Upper lobe of left lung (tissue), 6 donors: ENCODE measurements around the gene CDH12. TPM values are rescaled to one million over a fixed set of nuclear protein-coding genes. Genes with fewer than 3 reads are reported as not detected.
"Not testable (repeated sequence)": the region's sequence is repeated elsewhere in the genome, so short reads cannot be mapped to it uniquely, and the experiment has no call there.

ENCODE experiments used
- ATAC-seq, 2 donors: fragments of 200-7000 bp; cut with Tn5 transposase; one replicate each; pipeline ENCODE4 v1.9.1; 2022; ENCODE audit warnings: mild to moderate bottlenecking in 2 of 2, moderate library complexity in 2 of 2; ENCODE audit not compliant: low FRiP score in 2 of 2
- DNase-seq, 2 donors: peaks; one replicate each; pipeline ENCODE4 v3.0.0-alpha.2; 2019 to 2020
- H3K27ac ChIP-seq, 4 donors: fragments of 200-600 bp; sonication (generic); one replicate each; pipeline ENCODE4 v1.5.1; 2016 to 2019
- H3K27me3 ChIP-seq, 4 donors: fragments of 200-600 bp; sonication (generic); one replicate each; pipeline ENCODE4 v1.5.1; 2017 to 2019
- H3K36me3 ChIP-seq, 4 donors: fragments of 200-600 bp; sonication (generic); one replicate each; pipeline ENCODE4 v1.5.1; 2016 to 2019
- H3K4me1 ChIP-seq, 4 donors: fragments of 200-600 bp; sonication (generic); one replicate each; pipeline ENCODE4 v1.5.1; 2018 to 2019
- H3K4me3 ChIP-seq, 4 donors: fragments of 200-600 bp; sonication (generic); one replicate each; pipeline ENCODE4 v1.5.1; 2017 to 2019; ENCODE audit warnings: mild to moderate bottlenecking in 2 of 4, moderate library complexity in 1 of 4
- H3K9me3 ChIP-seq, 4 donors: fragments of 200-600 bp; sonication (generic); one replicate each; pipeline ENCODE4 v1.5.1; 2018 to 2019
- EP300 ChIP-seq, 4 donors: sonication (generic); formaldehyde crosslinking; IDR thresholded peaks; one replicate each; pipeline ENCODE4 v1.5.1; 2017; ENCODE audit warnings: antibody characterized with exemption in 4 of 4, control low read depth in 2 of 4
- POLR2A ChIP-seq, 4 donors: fragments of 450-650 bp; IDR thresholded peaks; one replicate each; pipeline ENCODE4 v1.5.1; 2016 to 2017; ENCODE audit warnings: antibody characterized with exemption in 4 of 4, mild to moderate bottlenecking in 2 of 4
- POLR2AphosphoS5 ChIP-seq, 2 donors: sonication (generic); formaldehyde crosslinking; IDR thresholded peaks; one replicate each; pipeline ENCODE4 v1.5.1; 2017; ENCODE audit warnings: antibody characterized with exemption in 2 of 2
- WGBS, 2 donors: methylation state at CpG; one replicate each; pipeline ENCODE4 v1.1.5; 2017 to 2018; 5-methylcytosine and 5-hydroxymethylcytosine counted together
- total RNA-seq, 6 donors: library from RNA; depleted of rRNA in 4 of 6; stranded (reverse); fragments of >200 nt in 4 of 6; gene quantifications; one replicate each; pipeline versions ENCODE4 v1.1.0 to v1.2.1, GENCODE V29; 2016 to 2021
- TF ChIP-seq, protein P1 (sequence below), 6 experiments: fragments of 450-650 bp in 4 of 6; fragments of 200-600 bp in 2 of 6; sonication (generic) in 2 of 6; IDR thresholded peaks; one replicate each; pipeline ENCODE4 v1.5.1; 2016 to 2019; ENCODE audit warnings: antibody characterized with exemption in 6 of 6
- donor health status: DM: no; HTN: no; CAD: no; lungs with moderate emphysema.
- donor health status: DM: no; HTN: yes; CAD: no; lungs with severe emphysema.

The CDH12 gene
- total RNA-seq, 6 donors from 2014 or later = 0.10 to 0.49 TPM; not detected in 4

DNA sequence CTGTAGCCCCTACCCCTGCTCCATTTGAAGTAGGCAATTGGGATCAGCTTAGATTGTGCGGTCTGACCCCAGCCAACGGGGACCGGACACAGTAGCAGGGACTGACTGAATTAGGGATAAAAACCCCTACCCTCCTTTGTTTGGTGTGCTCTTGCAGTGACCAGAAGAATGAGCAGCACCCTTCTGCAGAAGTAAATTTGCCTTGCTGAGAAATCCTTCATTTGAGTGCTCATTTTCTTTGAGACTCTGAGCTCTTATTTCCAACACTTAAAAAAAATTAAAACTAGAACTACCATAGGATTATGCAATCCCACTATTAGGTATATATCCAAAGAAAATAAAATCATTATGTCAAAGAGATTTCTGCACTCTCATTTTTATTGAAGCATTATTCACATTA is 560.0 kb downstream of the CDH12 start:
- WGBS, 2 donors = 83 to 89% methylated on average over 3 of the region's 3 CpGs
- TF ChIP-seq, protein P1, sequence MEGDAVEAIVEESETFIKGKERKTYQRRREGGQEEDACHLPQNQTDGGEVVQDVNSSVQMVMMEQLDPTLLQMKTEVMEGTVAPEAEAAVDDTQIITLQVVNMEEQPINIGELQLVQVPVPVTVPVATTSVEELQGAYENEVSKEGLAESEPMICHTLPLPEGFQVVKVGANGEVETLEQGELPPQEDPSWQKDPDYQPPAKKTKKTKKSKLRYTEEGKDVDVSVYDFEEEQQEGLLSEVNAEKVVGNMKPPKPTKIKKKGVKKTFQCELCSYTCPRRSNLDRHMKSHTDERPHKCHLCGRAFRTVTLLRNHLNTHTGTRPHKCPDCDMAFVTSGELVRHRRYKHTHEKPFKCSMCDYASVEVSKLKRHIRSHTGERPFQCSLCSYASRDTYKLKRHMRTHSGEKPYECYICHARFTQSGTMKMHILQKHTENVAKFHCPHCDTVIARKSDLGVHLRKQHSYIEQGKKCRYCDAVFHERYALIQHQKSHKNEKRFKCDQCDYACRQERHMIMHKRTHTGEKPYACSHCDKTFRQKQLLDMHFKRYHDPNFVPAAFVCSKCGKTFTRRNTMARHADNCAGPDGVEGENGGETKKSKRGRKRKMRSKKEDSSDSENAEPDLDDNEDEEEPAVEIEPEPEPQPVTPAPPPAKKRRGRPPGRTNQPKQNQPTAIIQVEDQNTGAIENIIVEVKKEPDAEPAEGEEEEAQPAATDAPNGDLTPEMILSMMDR (IDR thresholded peaks at IDR 0.05) = no peak
- TF ChIP-seq POLR2AphosphoS5 (IDR thresholded peaks at IDR 0.05) = no peak
- TF ChIP-seq POLR2A (IDR thresholded peaks at IDR 0.05) = no peak
- TF ChIP-seq EP300 (IDR thresholded peaks at IDR 0.05) = no peak
- no peak for DNase-seq
- Histone ChIP-seq H3K36me3 (no peaks in the 10 kb centered on the region), H3K9me3 (peaks cover 0 to 14% (median 1%) of the 10 kb centered on the region in 4 donors), H3K4me3 (no peak overlapping the region), H3K4me1 (no peaks in the 10 kb centered on the region), H3K27me3 (no peaks in the 10 kb centered on the region), H3K27ac (no peak overlapping the region)
- ATAC-seq = no peak

DNA sequence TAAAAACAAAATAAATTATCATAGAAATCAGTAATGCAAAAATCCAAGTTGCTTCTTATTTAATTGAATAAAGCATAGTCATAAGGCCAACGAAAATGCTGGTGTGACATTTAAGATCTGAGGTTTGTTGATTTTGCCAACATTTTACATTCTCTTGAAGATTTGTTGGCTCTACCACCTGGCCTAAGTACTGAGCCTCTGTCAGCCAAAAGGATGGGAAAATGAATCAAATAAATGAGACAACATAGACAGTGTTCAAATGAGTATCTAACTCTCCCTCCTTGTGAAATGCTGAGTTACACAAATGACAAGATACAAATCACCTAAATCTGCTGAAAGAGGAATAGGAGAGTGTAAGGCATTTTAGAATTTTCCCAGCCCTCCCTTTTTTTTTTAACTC is 575.0 kb downstream of the CDH12 start:
- TF ChIP-seq POLR2AphosphoS5 (IDR thresholded peaks at IDR 0.05) (no peak), EP300 (IDR thresholded peaks at IDR 0.05) (no peak), POLR2A (IDR thresholded peaks at IDR 0.05) (no peak)
- TF ChIP-seq, protein P1 (IDR thresholded peaks at IDR 0.05) = no peak
- H3K27ac ChIP-seq = no peak overlapping the region
- ATAC-seq (no peak), DNase-seq (no peak)
- H3K27me3 ChIP-seq = no peaks in the 10 kb centered on the region
- H3K9me3 ChIP-seq = no peaks in the 10 kb centered on the region
- H3K36me3 ChIP-seq = no peaks in the 10 kb centered on the region
- WGBS, 2 donors = 56 to 72% methylated on average over 1 of the region's 1 CpG
- no peaks in the 10 kb centered on the region for H3K4me1 ChIP-seq
- H3K4me3 ChIP-seq = no peak overlapping the region

DNA sequence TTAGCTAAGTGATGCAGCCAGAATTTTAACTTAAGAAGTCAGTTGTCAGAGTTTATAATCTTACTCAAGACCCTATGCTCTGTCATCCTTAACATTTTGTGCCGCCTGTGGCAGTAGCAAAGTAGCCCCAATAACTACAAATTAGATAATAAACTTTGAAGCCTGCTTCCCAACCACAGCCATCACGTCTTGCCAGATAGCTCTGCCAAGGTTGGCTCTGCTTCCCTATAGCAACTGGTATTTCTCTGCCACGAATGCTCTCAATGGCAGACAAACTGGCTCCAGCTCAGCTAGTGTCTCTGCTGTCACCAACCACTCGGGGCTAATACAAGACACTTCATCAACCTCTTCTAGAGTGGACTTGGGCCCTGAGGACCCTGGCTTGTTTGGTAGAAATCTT is 576.1 kb downstream of the CDH12 start:
- TF ChIP-seq POLR2AphosphoS5 (IDR thresholded peaks at IDR 0.05) (no peak), POLR2A (IDR thresholded peaks at IDR 0.05) (no peak), EP300 (IDR thresholded peaks at IDR 0.05) (no peak)
- TF ChIP-seq, protein P1 (IDR thresholded peaks at IDR 0.05) = no peak
- no peaks in the 10 kb centered on the region for H3K36me3 ChIP-seq
- no peak for DNase-seq
- ATAC-seq = no peak
- no peak overlapping the region for H3K27ac ChIP-seq
- no peak overlapping the region for H3K4me3 ChIP-seq
- 69 to 74% methylated on average over 4 of the region's 4 CpGs for WGBS, 2 donors
- H3K9me3 ChIP-seq = no peaks in the 10 kb centered on the region
- H3K27me3 ChIP-seq = no peaks in the 10 kb centered on the region
- H3K4me1 ChIP-seq = no peaks in the 10 kb centered on the region

DNA sequence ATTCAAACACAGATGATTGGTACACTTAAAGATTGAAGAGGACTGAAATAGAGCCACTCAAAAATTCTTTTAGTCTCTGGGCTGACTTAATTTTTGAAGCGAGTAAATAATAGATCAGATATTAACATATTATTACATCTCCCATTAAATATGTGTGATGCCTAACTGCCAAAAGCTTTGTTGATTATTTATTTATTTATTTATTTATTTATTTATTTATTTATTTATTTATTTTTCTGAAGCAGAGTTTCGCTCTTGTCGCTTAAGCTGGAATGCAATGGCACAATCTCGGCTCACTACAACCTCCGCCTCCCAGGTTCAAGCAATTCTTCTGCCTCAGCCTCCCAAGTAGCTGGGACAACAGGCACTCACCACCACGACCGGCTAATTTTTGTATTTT is 587.3 kb downstream of the CDH12 start:
- not testable (repeated sequence) for H3K27me3 ChIP-seq, H3K4me3 ChIP-seq, H3K9me3 ChIP-seq, ATAC-seq, H3K27ac ChIP-seq, DNase-seq, H3K36me3 ChIP-seq, H3K4me1 ChIP-seq
- WGBS, 2 donors = 84 to 88% methylated on average over 7 of the region's 7 CpGs

DNA sequence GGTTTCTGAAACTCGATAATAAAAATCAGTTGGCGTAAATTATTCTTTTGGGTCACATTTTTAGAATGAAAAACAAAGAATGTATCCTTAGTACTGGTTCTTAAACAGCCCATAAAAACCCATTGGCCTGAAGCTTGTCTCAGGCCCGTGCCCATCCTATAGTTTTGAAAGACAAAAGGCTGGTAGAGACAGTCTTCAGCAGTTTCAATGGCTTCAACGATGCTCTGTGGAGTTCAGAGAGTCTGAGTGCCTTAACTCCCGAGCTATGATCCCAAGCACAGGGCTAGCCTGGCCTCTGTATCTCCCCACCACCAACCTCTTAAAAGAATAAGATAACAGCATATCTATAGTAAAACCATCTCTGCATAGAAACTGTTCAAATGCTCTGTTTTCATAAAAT is 595.0 kb downstream of the CDH12 start:
- no peak for DNase-seq
- 67 to 74% methylated on average over 5 of the region's 5 CpGs for WGBS, 2 donors

More for the DNA sequence above, 595.0 kb downstream of the CDH12 start:
- H3K36me3 ChIP-seq = no peaks in the 10 kb centered on the region
- no peaks in the 10 kb centered on the region for H3K27me3 ChIP-seq
- no peaks in the 10 kb centered on the region for H3K4me1 ChIP-seq
- ATAC-seq = no peak
- TF ChIP-seq EP300 (IDR thresholded peaks at IDR 0.05) = no peak
- no peak for TF ChIP-seq POLR2A (IDR thresholded peaks at IDR 0.05)
- TF ChIP-seq POLR2AphosphoS5 (IDR thresholded peaks at IDR 0.05) = no peak
- TF ChIP-seq, protein P1 (IDR thresholded peaks at IDR 0.05) = no peak
- no peak overlapping the region for H3K27ac ChIP-seq
- no peak overlapping the region for H3K4me3 ChIP-seq
- no peaks in the 10 kb centered on the region for H3K9me3 ChIP-seq
